Stimulated activated memory B cell treated with anti-CD40 and anti-IgM and Interleukin-4, amounts not matched to agents 10 μg/mL and 1 μg/mL and 100 μg/mL, for 72 hours (primary cell): ENCODE measurements around the gene PTPRC.

ENCODE experiments used
- ATAC-seq: fragments of 150-1000 bp; cut with Tn5 transposase; 2 replicates; pipeline ENCODE4 v1.10.0; 2021
- H3K27ac Mint-ChIP-seq: one replicate; pipeline ENCODE4 v1.8.0; 2022; ENCODE audit warnings: mild to moderate bottlenecking, mixed read lengths
- H3K27me3 Mint-ChIP-seq: one replicate; pipeline ENCODE4 v1.8.0; 2022; ENCODE audit warnings: mixed read lengths
- H3K36me3 Mint-ChIP-seq: one replicate; pipeline ENCODE4 v1.8.0; 2022; ENCODE audit warnings: mixed read lengths
- H3K4me1 Mint-ChIP-seq: one replicate; pipeline ENCODE4 v1.8.0; 2022; ENCODE audit warnings: mixed read lengths
- H3K4me3 Mint-ChIP-seq: one replicate; pipeline ENCODE4 v1.8.0; 2022; ENCODE audit warnings: mild to moderate bottlenecking, moderate library complexity, mixed read lengths
- H3K9me3 Mint-ChIP-seq: one replicate; pipeline ENCODE4 v1.8.0; 2022; ENCODE audit warnings: mixed read lengths

Gene PTPRC

GRCh38 chr1:198713081-198713480 is 74.2 kb downstream of the PTPRC start:
- Mint-ChIP-seq H3K27me3 (no peaks in the 10 kb centered on the region), H3K9me3 (no peaks in the 10 kb centered on the region), H3K4me1 (peaks cover 12% of the 10 kb centered on the region), H3K4me3 (no peak overlapping the region), H3K36me3 (peaks cover 69% of the 10 kb centered on the region), H3K27ac (peak overlapping the region; percentile 59)
- no peak for ATAC-seq

- no peak overlapping the region for H3K27ac Mint-ChIP-seq
- H3K36me3 Mint-ChIP-seq, result peaks cover 60% of the 10 kb centered on the region
- no peaks in the 10 kb centered on the region for H3K9me3 Mint-ChIP-seq
- ATAC-seq, result no peak
- H3K4me3 Mint-ChIP-seq, result no peak overlapping the region
- no peaks in the 10 kb centered on the region for H3K27me3 Mint-ChIP-seq
- H3K4me1 Mint-ChIP-seq, result peaks cover 6% of the 10 kb centered on the region
These were observed 75.4 kb downstream of the PTPRC start for GRCh38 chr1:198714271-198714670.

- Mint-ChIP-seq H3K4me1 (peaks cover 11% of the 10 kb centered on the region), H3K4me3 (no peak overlapping the region), H3K36me3 (peaks cover 74% of the 10 kb centered on the region), H3K27ac (peak overlapping the region; percentile 48), H3K9me3 (no peaks in the 10 kb centered on the region), H3K27me3 (no peaks in the 10 kb centered on the region)
- no peak for ATAC-seq
These were observed 77.2 kb downstream of the PTPRC start for GRCh38 chr1:198716051-198716450.

GRCh38 chr1:198717510-198717909 is 78.7 kb downstream of the PTPRC start:
- H3K4me1 Mint-ChIP-seq, result peaks cover 11% of the 10 kb centered on the region
- no peaks in the 10 kb centered on the region for H3K9me3 Mint-ChIP-seq
- H3K4me3 Mint-ChIP-seq, result no peak overlapping the region
- H3K27me3 Mint-ChIP-seq, result no peaks in the 10 kb centered on the region
- peaks cover 60% of the 10 kb centered on the region for H3K36me3 Mint-ChIP-seq
- no peak for ATAC-seq
- peak overlapping the region; percentile 39 for H3K27ac Mint-ChIP-seq

- H3K4me3 Mint-ChIP-seq, result no peak overlapping the region
- H3K36me3 Mint-ChIP-seq, result peaks cover 58% of the 10 kb centered on the region
- peaks cover 24% of the 10 kb centered on the region for H3K4me1 Mint-ChIP-seq
- H3K9me3 Mint-ChIP-seq, result no peaks in the 10 kb centered on the region
- no peak for ATAC-seq
- no peaks in the 10 kb centered on the region for H3K27me3 Mint-ChIP-seq
- H3K27ac Mint-ChIP-seq, result no peak overlapping the region
These were observed 84.3 kb downstream of the PTPRC start for GRCh38 chr1:198723127-198723526.

GRCh38 chr1:198725090-198725489 is 86.2 kb downstream of the PTPRC start:
- H3K4me3 Mint-ChIP-seq, result no peak overlapping the region
- H3K4me1 Mint-ChIP-seq, result peaks cover 24% of the 10 kb centered on the region
- no peaks in the 10 kb centered on the region for H3K27me3 Mint-ChIP-seq
- no peak for ATAC-seq
- H3K36me3 Mint-ChIP-seq, result peaks cover 61% of the 10 kb centered on the region
- no peaks in the 10 kb centered on the region for H3K9me3 Mint-ChIP-seq
- peak overlapping the region; percentile 78 for H3K27ac Mint-ChIP-seq

- Mint-ChIP-seq H3K9me3 (no peaks in the 10 kb centered on the region), H3K4me1 (peaks cover 18% of the 10 kb centered on the region), H3K4me3 (no peak overlapping the region), H3K27ac (peak overlapping the region; percentile 78), H3K36me3 (peaks cover 64% of the 10 kb centered on the region), H3K27me3 (no peaks in the 10 kb centered on the region)
- ATAC-seq, result no peak
These were observed 87.6 kb downstream of the PTPRC start for GRCh38 chr1:198726455-198726854.

GRCh38 chr1:198729195-198729863 is 90.5 kb downstream of the PTPRC start:
- H3K9me3 Mint-ChIP-seq, result no peaks in the 10 kb centered on the region
- H3K27ac Mint-ChIP-seq, result peak overlapping the region; percentile 49
- no peaks in the 10 kb centered on the region for H3K27me3 Mint-ChIP-seq
- peaks cover 26% of the 10 kb centered on the region for H3K4me1 Mint-ChIP-seq
- no peak for ATAC-seq
- no peak overlapping the region for H3K4me3 Mint-ChIP-seq
- peaks cover 67% of the 10 kb centered on the region for H3K36me3 Mint-ChIP-seq

- peaks cover 14% of the 10 kb centered on the region for H3K4me1 Mint-ChIP-seq
- peak overlapping the region; percentile 21 for H3K27ac Mint-ChIP-seq
- H3K4me3 Mint-ChIP-seq, result no peak overlapping the region
- H3K27me3 Mint-ChIP-seq, result no peaks in the 10 kb centered on the region
- H3K9me3 Mint-ChIP-seq, result no peaks in the 10 kb centered on the region
- H3K36me3 Mint-ChIP-seq, result peaks cover 63% of the 10 kb centered on the region
- no peak for ATAC-seq
These were observed 92.1 kb downstream of the PTPRC start for GRCh38 chr1:198730952-198731351.

GRCh38 chr1:198734323-198735008 is 95.6 kb downstream of the PTPRC start:
- H3K4me3 Mint-ChIP-seq, result no peak overlapping the region
- peak overlapping the region; percentile 69 for H3K27ac Mint-ChIP-seq
- peak; percentile 86 for ATAC-seq
- H3K27me3 Mint-ChIP-seq, result no peaks in the 10 kb centered on the region
- peaks cover 75% of the 10 kb centered on the region for H3K36me3 Mint-ChIP-seq
- peaks cover 29% of the 10 kb centered on the region for H3K4me1 Mint-ChIP-seq
- no peaks in the 10 kb centered on the region for H3K9me3 Mint-ChIP-seq

- H3K36me3 Mint-ChIP-seq, result peaks cover 52% of the 10 kb centered on the region
- H3K27ac Mint-ChIP-seq, result no peak overlapping the region
- no peak for ATAC-seq
- no peak overlapping the region for H3K4me3 Mint-ChIP-seq
- no peaks in the 10 kb centered on the region for H3K27me3 Mint-ChIP-seq
- peaks cover 15% of the 10 kb centered on the region for H3K4me1 Mint-ChIP-seq
- no peaks in the 10 kb centered on the region for H3K9me3 Mint-ChIP-seq
These were observed 102.9 kb downstream of the PTPRC start for GRCh38 chr1:198741744-198742143.

GRCh38 chr1:198747127-198747526 is 108.3 kb downstream of the PTPRC start:
- no peaks in the 10 kb centered on the region for H3K9me3 Mint-ChIP-seq
- H3K4me3 Mint-ChIP-seq, result no peak overlapping the region
- peaks cover 12% of the 10 kb centered on the region for H3K4me1 Mint-ChIP-seq
- no peak overlapping the region for H3K27ac Mint-ChIP-seq
- H3K36me3 Mint-ChIP-seq, result peaks cover 29% of the 10 kb centered on the region
- no peaks in the 10 kb centered on the region for H3K27me3 Mint-ChIP-seq
- no peak for ATAC-seq

GRCh38 chr1:198749279-198749678 is 110.4 kb downstream of the PTPRC start:
- no peak for ATAC-seq
- Mint-ChIP-seq H3K9me3 (no peaks in the 10 kb centered on the region), H3K36me3 (peaks cover 23% of the 10 kb centered on the region), H3K27ac (no peak overlapping the region), H3K4me3 (no peak overlapping the region), H3K27me3 (no peaks in the 10 kb centered on the region), H3K4me1 (peaks cover 14% of the 10 kb centered on the region)

- H3K9me3 Mint-ChIP-seq, result no peaks in the 10 kb centered on the region
- H3K4me1 Mint-ChIP-seq, result peaks cover 22% of the 10 kb centered on the region
- H3K27ac Mint-ChIP-seq, result no peak overlapping the region
- ATAC-seq, result no peak
- H3K36me3 Mint-ChIP-seq, result peaks cover 30% of the 10 kb centered on the region
- no peak overlapping the region for H3K4me3 Mint-ChIP-seq
- H3K27me3 Mint-ChIP-seq, result no peaks in the 10 kb centered on the region
These were observed 111.2 kb downstream of the PTPRC start for GRCh38 chr1:198750081-198750480.

GRCh38 chr1:198751741-198752140 is 112.9 kb downstream of the PTPRC start:
- H3K4me3 Mint-ChIP-seq, result no peak overlapping the region
- no peak for ATAC-seq
- peaks cover 44% of the 10 kb centered on the region for H3K36me3 Mint-ChIP-seq
- H3K4me1 Mint-ChIP-seq, result peaks cover 33% of the 10 kb centered on the region
- peak overlapping the region; percentile 77 for H3K27ac Mint-ChIP-seq
- no peaks in the 10 kb centered on the region for H3K27me3 Mint-ChIP-seq
- no peaks in the 10 kb centered on the region for H3K9me3 Mint-ChIP-seq

- Mint-ChIP-seq H3K27ac (peak overlapping the region; percentile 61), H3K9me3 (no peaks in the 10 kb centered on the region), H3K27me3 (no peaks in the 10 kb centered on the region), H3K4me1 (peaks cover 34% of the 10 kb centered on the region), H3K4me3 (no peak overlapping the region), H3K36me3 (peaks cover 50% of the 10 kb centered on the region)
- ATAC-seq, result no peak
These were observed 115.8 kb downstream of the PTPRC start for GRCh38 chr1:198754670-198755069.
